Peyer's patch (tissue), 4 donors: ENCODE results near the gene LAIR2.

Experiments used
- POLR2A ChIP-seq, 2 donors: fragments of 450-650 bp; IDR thresholded peaks; one replicate each; pipeline ENCODE4 v1.5.1; 2017; ENCODE audit warnings: antibody characterized with exemption in 2 of 2, mild to moderate bottlenecking in 2 of 2, moderate library complexity in 2 of 2
- TF ChIP-seq, protein P1 (sequence below), 6 experiments: fragments of 450-650 bp in 4 of 6; fragments of 200-600 bp in 2 of 6; sonication (generic) in 1 of 6; IDR thresholded peaks; one replicate each; pipeline ENCODE4 v1.5.1; 2017 to 2019; ENCODE audit warnings: antibody characterized with exemption in 6 of 6, mild to moderate bottlenecking in 3 of 6, moderate library complexity in 1 of 6

DNA sequence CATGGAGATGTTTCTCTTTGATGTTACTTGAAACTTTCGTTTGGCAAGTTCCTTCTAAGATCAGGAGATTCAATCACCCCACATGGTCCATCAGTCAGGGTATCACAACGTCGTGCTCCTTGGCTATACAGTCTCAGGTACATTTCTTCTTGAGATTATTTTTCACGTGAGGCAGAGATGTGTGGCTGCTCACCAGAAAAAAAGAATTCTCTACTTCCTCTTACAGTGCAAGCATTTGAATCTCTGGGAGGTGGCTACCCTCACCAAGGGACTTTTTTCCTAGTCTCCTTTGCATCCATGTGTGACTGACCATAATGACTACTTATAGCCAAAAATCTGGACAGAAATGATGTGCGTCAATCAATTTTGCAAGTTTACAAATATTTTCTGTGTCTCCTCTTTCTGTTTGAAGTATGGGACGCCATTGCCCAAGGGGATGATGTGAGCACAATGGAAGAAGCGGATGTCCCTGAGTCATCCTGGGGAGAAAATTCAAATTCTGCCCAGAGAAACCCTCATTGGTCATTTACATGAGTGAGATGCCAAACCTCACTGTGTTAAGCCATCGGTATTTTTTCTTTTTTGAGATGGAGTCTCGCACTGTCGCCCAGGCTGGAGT is 8.6 kb upstream of the LAIR2 start:
- TF ChIP-seq POLR2A (IDR thresholded peaks at IDR 0.05) = no peak
- TF ChIP-seq, protein P1, sequence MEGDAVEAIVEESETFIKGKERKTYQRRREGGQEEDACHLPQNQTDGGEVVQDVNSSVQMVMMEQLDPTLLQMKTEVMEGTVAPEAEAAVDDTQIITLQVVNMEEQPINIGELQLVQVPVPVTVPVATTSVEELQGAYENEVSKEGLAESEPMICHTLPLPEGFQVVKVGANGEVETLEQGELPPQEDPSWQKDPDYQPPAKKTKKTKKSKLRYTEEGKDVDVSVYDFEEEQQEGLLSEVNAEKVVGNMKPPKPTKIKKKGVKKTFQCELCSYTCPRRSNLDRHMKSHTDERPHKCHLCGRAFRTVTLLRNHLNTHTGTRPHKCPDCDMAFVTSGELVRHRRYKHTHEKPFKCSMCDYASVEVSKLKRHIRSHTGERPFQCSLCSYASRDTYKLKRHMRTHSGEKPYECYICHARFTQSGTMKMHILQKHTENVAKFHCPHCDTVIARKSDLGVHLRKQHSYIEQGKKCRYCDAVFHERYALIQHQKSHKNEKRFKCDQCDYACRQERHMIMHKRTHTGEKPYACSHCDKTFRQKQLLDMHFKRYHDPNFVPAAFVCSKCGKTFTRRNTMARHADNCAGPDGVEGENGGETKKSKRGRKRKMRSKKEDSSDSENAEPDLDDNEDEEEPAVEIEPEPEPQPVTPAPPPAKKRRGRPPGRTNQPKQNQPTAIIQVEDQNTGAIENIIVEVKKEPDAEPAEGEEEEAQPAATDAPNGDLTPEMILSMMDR (IDR thresholded peaks at IDR 0.05) = no peak
